ENCODE measurements around the gene TOMM20.

TOMM20 gene

DNA sequence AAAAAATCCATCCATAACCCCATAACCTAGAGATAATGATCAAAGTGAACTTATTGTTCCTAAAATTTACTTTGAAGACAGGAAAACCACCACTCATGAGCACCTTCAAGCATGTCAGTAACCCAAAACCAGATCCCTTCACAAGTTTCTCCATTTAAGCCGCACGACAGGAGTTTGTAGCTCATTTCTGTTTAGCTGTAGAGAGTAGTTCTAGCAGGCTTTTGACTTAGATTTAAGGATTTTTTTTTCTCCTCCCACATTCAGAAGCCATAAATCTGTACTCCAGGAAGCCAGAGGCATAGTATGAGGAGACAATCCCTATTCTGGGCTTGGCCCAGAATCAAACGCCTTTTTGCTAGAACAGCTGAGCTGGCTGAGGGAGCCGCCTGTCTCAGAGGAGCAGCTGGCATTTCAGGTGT lies 25.6 kb downstream of the TOMM20 start:
- TF ChIP-seq ZNF621 (tag by site-specific recombination; IDR thresholded peaks at IDR 0.05): no peak
- no peak for TF ChIP-seq ZNF830 (tag by site-specific recombination; IDR thresholded peaks at IDR 0.05; ENCODE audit: low read depth)
- TF ChIP-seq, protein P1, sequence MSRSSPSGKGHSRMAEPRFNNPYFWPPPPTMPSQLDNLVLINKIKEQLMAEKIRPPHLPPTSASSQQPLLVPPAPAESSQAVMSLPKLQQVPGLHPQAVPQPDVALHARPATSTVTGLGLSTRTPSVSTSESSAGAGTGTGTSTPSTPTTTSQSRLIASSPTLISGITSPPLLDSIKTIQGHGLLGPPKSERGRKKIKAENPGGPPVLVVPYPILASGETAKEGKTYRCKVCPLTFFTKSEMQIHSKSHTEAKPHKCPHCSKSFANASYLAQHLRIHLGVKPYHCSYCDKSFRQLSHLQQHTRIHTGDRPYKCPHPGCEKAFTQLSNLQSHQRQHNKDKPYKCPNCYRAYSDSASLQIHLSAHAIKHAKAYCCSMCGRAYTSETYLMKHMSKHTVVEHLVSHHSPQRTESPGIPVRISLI (tag by site-specific recombination; IDR thresholded peaks at IDR 0.05): peak; percentile 60; the same call in 1 of the 2 replicates
- TF ChIP-seq, protein P2, sequence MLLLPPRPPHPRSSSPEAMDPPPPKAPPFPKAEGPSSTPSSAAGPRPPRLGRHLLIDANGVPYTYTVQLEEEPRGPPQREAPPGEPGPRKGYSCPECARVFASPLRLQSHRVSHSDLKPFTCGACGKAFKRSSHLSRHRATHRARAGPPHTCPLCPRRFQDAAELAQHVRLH (tag by site-specific recombination; IDR thresholded peaks at IDR 0.05): no peak
- CTCF ChIA-PET: interaction anchor here (0.6 to 2.0 kb wide), 7 partner anchors 87 to 989 kb away, joined by 3 to 9 read pairs (median 3); partner anchors contain the start of gene B3GALNT2
- POLR2A ChIA-PET: interaction anchor here (0.5 to 0.7 kb wide), 3 partner anchors 52 to 578 kb away, joined by 3 to 4 read pairs (median 3); no protein-coding TSS in a partner anchor
- no peaks in the 10 kb centered on the region for H3K4me1 ChIP-seq (ENCODE audit: control insufficient read depth, insufficient read depth, low read length)
- H3K27ac ChIP-seq (ENCODE audit: extremely low read depth, low read depth, low read length): no peak overlapping the region
- H3K36me3 ChIP-seq (ENCODE audit: control insufficient read depth in 2 of 2, insufficient read depth in 1 of 2, low read length in 2 of 2): peaks cover 2 to 10% of the 10 kb centered on the region in 2 experiments; a peak in 2 of 3 replicates
- no peaks in the 10 kb centered on the region for H3K9me3 ChIP-seq (ENCODE audit: control insufficient read depth, insufficient read depth, low read depth, low read length)
- no peak overlapping the region for H3K4me3 ChIP-seq (ENCODE audit: low read depth, low read length)

DNA sequence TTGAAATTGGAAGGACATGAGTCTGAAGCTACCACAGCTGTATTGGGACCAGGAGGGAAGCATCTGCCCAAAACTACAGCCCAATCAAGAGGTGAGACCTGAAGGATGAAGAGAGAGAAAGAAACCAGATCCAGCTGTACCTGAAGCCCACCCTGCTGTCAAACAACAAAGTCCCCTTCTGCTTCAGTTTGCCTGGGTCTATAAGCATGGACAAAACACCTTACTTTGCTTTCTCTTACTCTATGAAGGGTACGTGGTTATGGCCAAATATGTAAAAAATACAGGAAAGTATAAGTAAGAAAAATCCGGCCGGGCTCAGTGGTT lies 26.4 kb downstream of the TOMM20 start:
- ChIA-PET CTCF (interaction anchor here (0.7 kb wide), 2 partner anchors 132 to 746 kb away, joined by 3 read pairs; no protein-coding TSS in a partner anchor), POLR2A (no interaction called here)
- TF ChIP-seq, protein P3, sequence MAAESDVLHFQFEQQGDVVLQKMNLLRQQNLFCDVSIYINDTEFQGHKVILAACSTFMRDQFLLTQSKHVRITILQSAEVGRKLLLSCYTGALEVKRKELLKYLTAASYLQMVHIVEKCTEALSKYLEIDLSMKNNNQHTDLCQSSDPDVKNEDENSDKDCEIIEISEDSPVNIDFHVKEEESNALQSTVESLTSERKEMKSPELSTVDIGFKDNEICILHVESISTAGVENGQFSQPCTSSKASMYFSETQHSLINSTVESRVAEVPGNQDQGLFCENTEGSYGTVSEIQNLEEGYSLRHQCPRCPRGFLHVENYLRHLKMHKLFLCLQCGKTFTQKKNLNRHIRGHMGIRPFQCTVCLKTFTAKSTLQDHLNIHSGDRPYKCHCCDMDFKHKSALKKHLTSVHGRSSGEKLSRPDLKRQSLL (tag by site-specific recombination; IDR thresholded peaks at IDR 0.05): no peak
- no peak for TF ChIP-seq ZNF211 (tag by site-specific recombination; IDR thresholded peaks at IDR 0.05; ENCODE audit: low read depth)
- Histone ChIP-seq H3K36me3 (ENCODE audit: control insufficient read depth in 2 of 2, insufficient read depth in 1 of 2, low read length in 2 of 2) (peaks cover 0 to 2% of the 10 kb centered on the region in 2 experiments; a peak in 1 of 3 replicates), H3K4me3 (ENCODE audit: low read depth, low read length) (no peak overlapping the region), H3K27ac (ENCODE audit: extremely low read depth, low read depth, low read length) (no peak overlapping the region), H3K4me1 (ENCODE audit: control insufficient read depth, insufficient read depth, low read length) (no peaks in the 10 kb centered on the region), H3K9me3 (ENCODE audit: control insufficient read depth, insufficient read depth, low read depth, low read length) (no peaks in the 10 kb centered on the region)

DNA sequence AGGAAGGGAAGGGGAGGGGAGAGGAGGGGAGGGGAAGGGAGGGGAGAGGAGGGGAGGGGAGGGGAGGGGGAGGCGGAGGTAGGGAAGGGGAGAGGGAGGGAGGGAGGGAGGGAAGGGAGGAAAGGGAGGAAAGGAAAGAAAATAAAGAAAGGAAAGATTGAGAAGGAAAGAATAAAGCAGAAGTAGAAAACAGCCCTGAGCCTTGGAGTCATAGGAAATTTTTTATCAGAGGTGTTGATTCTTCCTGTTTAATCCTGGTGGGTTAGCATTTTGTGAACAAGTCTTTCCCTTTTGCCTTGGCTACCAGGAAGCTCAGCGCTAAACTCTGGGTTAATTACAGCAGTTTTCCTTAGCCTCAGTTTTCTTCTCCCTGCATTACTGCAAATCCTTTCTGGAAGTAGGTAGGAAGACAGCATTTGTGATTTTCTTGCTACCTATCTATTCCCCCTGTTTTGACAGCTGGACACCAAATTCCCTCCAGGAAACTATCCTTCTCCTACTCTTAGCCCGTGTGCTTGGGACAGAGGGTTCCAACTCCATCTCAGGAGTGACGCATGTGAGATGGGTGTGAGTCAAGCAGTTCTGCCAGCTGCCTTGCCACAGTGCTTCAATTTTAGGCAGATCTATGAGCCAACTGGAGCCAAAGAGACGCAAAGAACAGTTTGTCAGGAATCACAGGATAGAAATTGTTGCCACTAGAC lies 26.9 kb downstream of the TOMM20 start:
- CTCF ChIA-PET: interaction anchor here (0.7 kb wide), 1 partner anchor 132 kb away, joined by 3 read pairs; no protein-coding TSS in a partner anchor
- TF ChIP-seq ZNF707 (tag by site-specific recombination; IDR thresholded peaks at IDR 0.05): no peak
- no peak for TF ChIP-seq ZNF37A (tag by site-specific recombination; IDR thresholded peaks at IDR 0.05)
- TF ChIP-seq, protein P1 (tag by site-specific recombination; IDR thresholded peaks at IDR 0.05): no peak
- no peak for TF ChIP-seq ZNF221 (tag by site-specific recombination; IDR thresholded peaks at IDR 0.05; ENCODE audit: borderline replicate concordance)
- TF ChIP-seq, protein P4, sequence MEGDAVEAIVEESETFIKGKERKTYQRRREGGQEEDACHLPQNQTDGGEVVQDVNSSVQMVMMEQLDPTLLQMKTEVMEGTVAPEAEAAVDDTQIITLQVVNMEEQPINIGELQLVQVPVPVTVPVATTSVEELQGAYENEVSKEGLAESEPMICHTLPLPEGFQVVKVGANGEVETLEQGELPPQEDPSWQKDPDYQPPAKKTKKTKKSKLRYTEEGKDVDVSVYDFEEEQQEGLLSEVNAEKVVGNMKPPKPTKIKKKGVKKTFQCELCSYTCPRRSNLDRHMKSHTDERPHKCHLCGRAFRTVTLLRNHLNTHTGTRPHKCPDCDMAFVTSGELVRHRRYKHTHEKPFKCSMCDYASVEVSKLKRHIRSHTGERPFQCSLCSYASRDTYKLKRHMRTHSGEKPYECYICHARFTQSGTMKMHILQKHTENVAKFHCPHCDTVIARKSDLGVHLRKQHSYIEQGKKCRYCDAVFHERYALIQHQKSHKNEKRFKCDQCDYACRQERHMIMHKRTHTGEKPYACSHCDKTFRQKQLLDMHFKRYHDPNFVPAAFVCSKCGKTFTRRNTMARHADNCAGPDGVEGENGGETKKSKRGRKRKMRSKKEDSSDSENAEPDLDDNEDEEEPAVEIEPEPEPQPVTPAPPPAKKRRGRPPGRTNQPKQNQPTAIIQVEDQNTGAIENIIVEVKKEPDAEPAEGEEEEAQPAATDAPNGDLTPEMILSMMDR (tag by site-specific recombination; IDR thresholded peaks at IDR 0.05): no peak
- TF ChIP-seq, protein P5, sequence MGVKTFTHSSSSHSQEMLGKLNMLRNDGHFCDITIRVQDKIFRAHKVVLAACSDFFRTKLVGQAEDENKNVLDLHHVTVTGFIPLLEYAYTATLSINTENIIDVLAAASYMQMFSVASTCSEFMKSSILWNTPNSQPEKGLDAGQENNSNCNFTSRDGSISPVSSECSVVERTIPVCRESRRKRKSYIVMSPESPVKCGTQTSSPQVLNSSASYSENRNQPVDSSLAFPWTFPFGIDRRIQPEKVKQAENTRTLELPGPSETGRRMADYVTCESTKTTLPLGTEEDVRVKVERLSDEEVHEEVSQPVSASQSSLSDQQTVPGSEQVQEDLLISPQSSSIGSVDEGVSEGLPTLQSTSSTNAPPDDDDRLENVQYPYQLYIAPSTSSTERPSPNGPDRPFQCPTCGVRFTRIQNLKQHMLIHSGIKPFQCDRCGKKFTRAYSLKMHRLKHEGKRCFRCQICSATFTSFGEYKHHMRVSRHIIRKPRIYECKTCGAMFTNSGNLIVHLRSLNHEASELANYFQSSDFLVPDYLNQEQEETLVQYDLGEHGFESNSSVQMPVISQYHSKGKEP (tag by site-specific recombination; IDR thresholded peaks at IDR 0.05): no peak
- no peak for TF ChIP-seq ZIC2 (tag by site-specific recombination; IDR thresholded peaks at IDR 0.05)
- TF ChIP-seq SCRT1 (tag by site-specific recombination; IDR thresholded peaks at IDR 0.05; ENCODE audit: borderline replicate concordance): no peak
- no peak for TF ChIP-seq ZNF560 (tag by site-specific recombination; IDR thresholded peaks at IDR 0.05; ENCODE audit: borderline replicate concordance)
- no peak for TF ChIP-seq YY2 (tag by site-specific recombination; IDR thresholded peaks at IDR 0.05)
- TF ChIP-seq ZNF112 (tag by site-specific recombination; IDR thresholded peaks at IDR 0.05): no peak
- TF ChIP-seq, protein P6, sequence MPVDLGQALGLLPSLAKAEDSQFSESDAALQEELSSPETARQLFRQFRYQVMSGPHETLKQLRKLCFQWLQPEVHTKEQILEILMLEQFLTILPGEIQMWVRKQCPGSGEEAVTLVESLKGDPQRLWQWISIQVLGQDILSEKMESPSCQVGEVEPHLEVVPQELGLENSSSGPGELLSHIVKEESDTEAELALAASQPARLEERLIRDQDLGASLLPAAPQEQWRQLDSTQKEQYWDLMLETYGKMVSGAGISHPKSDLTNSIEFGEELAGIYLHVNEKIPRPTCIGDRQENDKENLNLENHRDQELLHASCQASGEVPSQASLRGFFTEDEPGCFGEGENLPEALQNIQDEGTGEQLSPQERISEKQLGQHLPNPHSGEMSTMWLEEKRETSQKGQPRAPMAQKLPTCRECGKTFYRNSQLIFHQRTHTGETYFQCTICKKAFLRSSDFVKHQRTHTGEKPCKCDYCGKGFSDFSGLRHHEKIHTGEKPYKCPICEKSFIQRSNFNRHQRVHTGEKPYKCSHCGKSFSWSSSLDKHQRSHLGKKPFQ (tag by site-specific recombination; IDR thresholded peaks at IDR 0.05): no peak
- TF ChIP-seq ZSCAN16 (tag by site-specific recombination; IDR thresholded peaks at IDR 0.05): no peak
- TF ChIP-seq, protein P7, sequence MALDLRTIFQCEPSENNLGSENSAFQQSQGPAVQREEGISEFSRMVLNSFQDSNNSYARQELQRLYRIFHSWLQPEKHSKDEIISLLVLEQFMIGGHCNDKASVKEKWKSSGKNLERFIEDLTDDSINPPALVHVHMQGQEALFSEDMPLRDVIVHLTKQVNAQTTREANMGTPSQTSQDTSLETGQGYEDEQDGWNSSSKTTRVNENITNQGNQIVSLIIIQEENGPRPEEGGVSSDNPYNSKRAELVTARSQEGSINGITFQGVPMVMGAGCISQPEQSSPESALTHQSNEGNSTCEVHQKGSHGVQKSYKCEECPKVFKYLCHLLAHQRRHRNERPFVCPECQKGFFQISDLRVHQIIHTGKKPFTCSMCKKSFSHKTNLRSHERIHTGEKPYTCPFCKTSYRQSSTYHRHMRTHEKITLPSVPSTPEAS (tag by site-specific recombination; IDR thresholded peaks at IDR 0.05): no peak

More for the DNA sequence above, 26.9 kb downstream of the TOMM20 start:
- Histone ChIP-seq H3K9me3 (ENCODE audit: control insufficient read depth, insufficient read depth, low read depth, low read length) (no peaks in the 10 kb centered on the region), H3K4me3 (ENCODE audit: low read depth, low read length) (no peak overlapping the region), H3K36me3 (ENCODE audit: control insufficient read depth in 2 of 2, insufficient read depth in 1 of 2, low read length in 2 of 2) (no peaks in the 10 kb centered on the region), H3K27ac (ENCODE audit: extremely low read depth, low read depth, low read length) (no peak overlapping the region), H3K4me1 (ENCODE audit: control insufficient read depth, insufficient read depth, low read length) (no peaks in the 10 kb centered on the region)
- POLR2A ChIA-PET: interaction anchor here (0.5 kb wide), 1 partner anchor 404 kb away, joined by 4 read pairs; no protein-coding TSS in a partner anchor
